Measurements from ENCODE around the gene AK2. TPM values are rescaled to one million over a fixed set of nuclear protein-coding genes. Genes with fewer than 3 reads are reported as not detected.

Gene AK2
- total RNA-seq, 3 donors from 2014 or later, result 124 to 483 (median 280) TPM

DNA sequence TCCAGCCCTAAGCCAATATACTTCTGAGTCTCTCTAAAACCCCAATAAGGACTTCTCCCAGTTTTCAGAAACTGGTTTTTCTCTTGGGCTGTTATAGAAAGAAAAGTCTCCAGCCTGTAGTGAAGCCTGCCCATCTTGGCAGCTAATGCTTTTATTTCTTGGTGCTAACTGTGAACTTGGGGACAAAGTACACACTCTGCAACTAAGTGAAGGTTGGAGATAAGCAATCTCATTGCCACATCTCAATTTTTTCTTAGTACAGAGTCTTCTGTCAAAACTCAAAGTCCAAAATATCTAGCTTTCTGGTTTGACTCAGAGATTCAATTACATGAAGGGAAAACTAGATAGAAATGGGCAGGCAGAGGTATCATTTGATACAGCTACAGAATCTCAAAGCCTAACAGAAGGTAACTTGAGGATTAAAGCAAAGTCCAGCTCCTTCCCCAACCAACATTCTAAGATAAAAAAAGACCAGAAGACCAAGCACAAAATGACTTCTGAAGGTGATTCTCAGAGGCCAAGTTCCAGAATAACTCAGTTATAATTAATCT lies 14.0 kb downstream of the AK2 start:
- TF ChIP-seq POLR2A (IDR thresholded peaks at IDR 0.05), result no peak
- no peak for TF ChIP-seq POLR2AphosphoS5 (IDR thresholded peaks at IDR 0.05)
- TF ChIP-seq, protein P1, sequence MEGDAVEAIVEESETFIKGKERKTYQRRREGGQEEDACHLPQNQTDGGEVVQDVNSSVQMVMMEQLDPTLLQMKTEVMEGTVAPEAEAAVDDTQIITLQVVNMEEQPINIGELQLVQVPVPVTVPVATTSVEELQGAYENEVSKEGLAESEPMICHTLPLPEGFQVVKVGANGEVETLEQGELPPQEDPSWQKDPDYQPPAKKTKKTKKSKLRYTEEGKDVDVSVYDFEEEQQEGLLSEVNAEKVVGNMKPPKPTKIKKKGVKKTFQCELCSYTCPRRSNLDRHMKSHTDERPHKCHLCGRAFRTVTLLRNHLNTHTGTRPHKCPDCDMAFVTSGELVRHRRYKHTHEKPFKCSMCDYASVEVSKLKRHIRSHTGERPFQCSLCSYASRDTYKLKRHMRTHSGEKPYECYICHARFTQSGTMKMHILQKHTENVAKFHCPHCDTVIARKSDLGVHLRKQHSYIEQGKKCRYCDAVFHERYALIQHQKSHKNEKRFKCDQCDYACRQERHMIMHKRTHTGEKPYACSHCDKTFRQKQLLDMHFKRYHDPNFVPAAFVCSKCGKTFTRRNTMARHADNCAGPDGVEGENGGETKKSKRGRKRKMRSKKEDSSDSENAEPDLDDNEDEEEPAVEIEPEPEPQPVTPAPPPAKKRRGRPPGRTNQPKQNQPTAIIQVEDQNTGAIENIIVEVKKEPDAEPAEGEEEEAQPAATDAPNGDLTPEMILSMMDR (IDR thresholded peaks at IDR 0.05), result no peak

DNA sequence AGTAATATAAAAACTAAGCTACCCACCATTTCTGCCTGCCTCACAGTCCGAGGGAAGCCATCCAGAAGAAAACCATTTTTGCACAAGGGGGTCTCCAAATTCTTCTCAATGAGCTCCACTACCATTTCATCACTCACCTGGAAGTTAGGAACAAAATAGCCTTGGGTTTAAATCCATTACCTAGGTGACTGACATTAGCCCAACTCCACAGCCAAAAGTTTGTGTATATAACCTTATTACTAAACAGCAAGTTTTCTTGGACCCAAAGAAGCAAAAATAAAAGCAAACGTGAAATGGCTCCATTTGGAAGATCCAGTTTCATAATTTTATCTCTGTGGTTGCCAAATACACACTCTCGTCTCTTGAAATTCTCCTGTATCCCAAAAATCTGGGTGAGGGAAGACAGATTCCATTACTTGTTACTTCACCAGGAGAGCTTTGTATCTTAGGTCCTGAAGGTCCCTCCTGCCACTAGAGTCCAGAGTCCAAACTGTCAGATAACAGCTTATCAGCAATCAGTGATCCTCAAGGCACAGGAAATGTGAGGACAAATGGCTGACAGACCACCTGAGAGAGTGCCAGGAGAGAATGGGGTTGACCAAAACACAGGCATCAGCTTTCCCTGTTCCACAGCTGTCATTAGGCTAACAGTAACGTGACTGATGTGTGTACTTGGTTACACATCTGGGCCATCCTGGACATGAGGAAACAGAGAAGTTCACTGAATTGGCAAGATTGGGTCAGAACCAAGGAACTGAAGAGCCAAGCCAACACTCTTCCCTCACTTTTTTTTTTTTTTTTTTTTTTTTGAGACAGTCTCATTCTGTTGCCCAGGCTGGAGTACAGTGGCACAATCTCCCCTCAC lies 14.9 kb downstream of the AK2 start:
- DNase-seq (ENCODE audit: low spot score in 2 of 2), result no peak
- Histone ChIP-seq H3K9me3 (no peaks in the 10 kb centered on the region), H3K27ac (no peak overlapping the region), H3K4me1 (no peaks in the 10 kb centered on the region), H3K4me3 (no peak overlapping the region), H3K36me3 (no peaks in the 10 kb centered on the region), H3K27me3 (no peaks in the 10 kb centered on the region)
- TF ChIP-seq POLR2A (IDR thresholded peaks at IDR 0.05) (no peak), POLR2AphosphoS5 (IDR thresholded peaks at IDR 0.05) (no peak)
- TF ChIP-seq, protein P1 (IDR thresholded peaks at IDR 0.05), result no peak
- intact Hi-C loops (cut with DNase I; ENCODE audit: low total_unique reads), result no loop called here

More for the DNA sequence above, 14.0 kb downstream of the AK2 start:
- Histone ChIP-seq H3K4me1 (no peaks in the 10 kb centered on the region), H3K4me3 (no peak overlapping the region), H3K9me3 (no peaks in the 10 kb centered on the region), H3K27me3 (no peaks in the 10 kb centered on the region), H3K36me3 (no peaks in the 10 kb centered on the region), H3K27ac (no peak overlapping the region)
- intact Hi-C loops (cut with DNase I; ENCODE audit: low total_unique reads), result no loop called here
- no peak for DNase-seq (ENCODE audit: low spot score in 2 of 2)

DNA sequence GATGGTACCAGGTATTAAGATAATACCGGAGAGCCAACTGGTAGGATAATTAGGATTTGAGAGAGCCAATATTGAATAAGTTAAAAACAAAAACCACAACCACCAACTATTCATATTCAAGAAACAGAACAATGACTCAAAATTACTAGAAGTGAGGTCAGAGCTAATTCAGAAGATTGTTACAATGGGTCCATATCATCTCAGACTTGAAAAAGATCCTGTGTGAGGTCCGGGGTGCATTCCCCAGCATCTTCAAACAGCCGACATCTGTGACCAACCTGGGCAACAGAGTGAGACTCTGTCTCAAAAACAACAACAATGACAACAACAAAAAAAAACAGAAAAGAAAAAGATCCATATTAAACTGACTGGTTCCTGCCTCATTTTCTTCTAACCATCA lies 18.6 kb downstream of the AK2 start:
- Histone ChIP-seq H3K27me3 (no peaks in the 10 kb centered on the region), H3K4me1 (no peaks in the 10 kb centered on the region), H3K36me3 (no peaks in the 10 kb centered on the region), H3K27ac (no peak overlapping the region), H3K4me3 (no peak overlapping the region), H3K9me3 (no peaks in the 10 kb centered on the region)
- intact Hi-C loops (cut with DNase I; ENCODE audit: low total_unique reads), result no loop called here
- TF ChIP-seq, protein P1 (IDR thresholded peaks at IDR 0.05), result no peak
- TF ChIP-seq POLR2A (IDR thresholded peaks at IDR 0.05), result no peak
- no peak for TF ChIP-seq POLR2AphosphoS5 (IDR thresholded peaks at IDR 0.05)
- DNase-seq (ENCODE audit: low spot score in 2 of 2), result no peak

DNA sequence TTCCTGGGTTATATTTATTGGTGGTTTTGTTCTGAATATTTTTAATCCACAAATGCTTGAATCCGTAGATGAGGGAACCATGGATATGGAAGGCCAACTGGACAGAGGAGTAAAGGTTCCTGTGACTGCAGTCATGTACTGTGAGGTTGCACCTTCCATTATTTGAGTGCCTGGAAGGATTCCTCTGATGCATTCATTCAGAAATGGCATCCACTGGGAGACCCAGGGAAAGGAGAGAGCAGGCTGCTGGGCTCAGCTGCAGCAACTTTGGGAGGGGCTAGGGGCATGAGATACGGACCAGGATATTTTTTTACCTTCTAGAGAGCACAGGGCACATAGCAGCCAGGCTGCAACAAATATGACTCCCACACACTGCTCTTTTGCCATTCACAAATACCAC lies 19.5 kb downstream of the AK2 start:
- intact Hi-C loops (cut with DNase I; ENCODE audit: low total_unique reads), result no loop called here
- DNase-seq (ENCODE audit: low spot score in 2 of 2), result no peak
- H3K9me3 ChIP-seq, result no peaks in the 10 kb centered on the region
- peaks cover 0 to 5% of the 10 kb centered on the region in 2 donors for H3K4me1 ChIP-seq
- no peak overlapping the region for H3K27ac ChIP-seq
- H3K4me3 ChIP-seq, result no peak overlapping the region
- TF ChIP-seq POLR2A (IDR thresholded peaks at IDR 0.05) (no peak), POLR2AphosphoS5 (IDR thresholded peaks at IDR 0.05) (no peak)
- TF ChIP-seq, protein P1 (IDR thresholded peaks at IDR 0.05), result no peak
- H3K27me3 ChIP-seq, result no peaks in the 10 kb centered on the region
- H3K36me3 ChIP-seq, result no peaks in the 10 kb centered on the region

DNA sequence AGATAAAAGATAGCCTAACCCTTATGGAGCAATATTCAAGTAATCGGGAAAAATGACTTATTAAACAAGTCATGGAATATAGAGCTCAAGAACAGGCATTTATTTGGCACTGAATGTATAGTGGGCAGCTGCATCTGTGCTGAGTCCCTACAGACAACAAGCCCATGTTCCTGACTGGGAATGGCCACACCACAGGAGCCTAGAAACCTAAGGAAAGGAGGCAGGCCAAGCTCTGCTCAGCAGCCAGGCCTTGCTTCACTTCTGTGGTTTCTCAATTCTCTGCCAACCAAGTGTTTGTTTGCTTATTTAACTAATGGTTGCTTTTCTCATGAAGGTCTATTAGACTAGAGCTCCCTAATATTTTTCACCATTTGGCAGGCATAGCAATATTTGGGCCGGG lies 21.5 kb downstream of the AK2 start:
- H3K27me3 ChIP-seq, result no peaks in the 10 kb centered on the region
- no peak for DNase-seq (ENCODE audit: low spot score in 2 of 2)
- no peaks in the 10 kb centered on the region for H3K9me3 ChIP-seq
- intact Hi-C loops (cut with DNase I; ENCODE audit: low total_unique reads), result no loop called here
- no peak overlapping the region for H3K4me3 ChIP-seq
- no peaks in the 10 kb centered on the region for H3K36me3 ChIP-seq
- peaks cover 0 to 23% of the 10 kb centered on the region in 2 donors for H3K4me1 ChIP-seq
- peak overlapping the region; percentile 34 to 65 for H3K27ac ChIP-seq
- TF ChIP-seq, protein P1 (IDR thresholded peaks at IDR 0.05), result no peak
- TF ChIP-seq POLR2A (IDR thresholded peaks at IDR 0.05) (no peak), POLR2AphosphoS5 (IDR thresholded peaks at IDR 0.05) (no peak)
